Activated CD8-positive, alpha-beta T cell treated with anti-CD3 and anti-CD28 coated beads for 36 hours (primary cell): ENCODE data around the gene ACBD6. TPM values are rescaled to one million over a fixed set of nuclear protein-coding genes. Genes with fewer than 3 reads are reported as not detected.

Source experiments
- ATAC-seq: fragments of 200-7000 bp; cut with Tn5 transposase; one replicate; pipeline ENCODE4 v1.10.0; 2021; ENCODE audit warnings: mild to moderate bottlenecking, moderate library complexity
- CTCF ChIA-PET: fragments of 350-600 bp; sonication (Branson Sonifier 250); formaldehyde crosslinking; loops from one replicate; lab custom pipeline; 2021; ENCODE audit warnings: antibody characterized with exemption; lab: Charles Lee
- POLR2A ChIA-PET: fragments of 350-600 bp; sonication (Branson Sonifier 250); formaldehyde crosslinking; loops from one replicate; lab custom pipeline; 2021; ENCODE audit warnings: antibody characterized with exemption; lab: Charles Lee
- DNase-seq: peaks from one replicate; pipeline ENCODE4 v3.0.0-alpha.2; 2020
- H3K27ac Mint-ChIP-seq: one replicate; pipeline ENCODE4 v1.8.0; 2021; ENCODE audit warnings: mild to moderate bottlenecking, mixed read lengths
- H3K27me3 Mint-ChIP-seq: one replicate; pipeline ENCODE4 v1.8.0; 2021; ENCODE audit warnings: mixed read lengths
- H3K36me3 Mint-ChIP-seq: one replicate; pipeline ENCODE4 v1.8.0; 2021; ENCODE audit warnings: low read depth, mixed read lengths
- H3K4me1 Mint-ChIP-seq: one replicate; pipeline ENCODE4 v1.8.0; 2021; ENCODE audit warnings: low read depth, mixed read lengths
- H3K4me3 Mint-ChIP-seq: one replicate; pipeline ENCODE4 v1.8.0; 2021; ENCODE audit warnings: mild to moderate bottlenecking, moderate library complexity, mixed read lengths
- H3K9me3 Mint-ChIP-seq: one replicate; pipeline ENCODE4 v1.8.0; 2021; ENCODE audit warnings: mixed read lengths
- CTCF ChIP-seq: fragments of 200-600 bp; IDR thresholded peaks from one replicate; pipeline ENCODE4 v1.8.0; 2022; ENCODE audit warnings: antibody characterized with exemption, mild to moderate bottlenecking
- intact Hi-C: fragments of 100-400 bp; cut with micrococcal nuclease; formaldehyde crosslinking; loops from one replicate; pipeline ENCODE4 v1.10.0; 2022
- total RNA-seq, 2 experiments: library from RNA; stranded (reverse); gene quantifications; one replicate each; pipeline ENCODE4 v1.2.3, GENCODE V29; 2021

ACBD6 gene
- total RNA-seq, 2 experiments from 2014 or later: 41.3 to 45.0 TPM

DNA sequence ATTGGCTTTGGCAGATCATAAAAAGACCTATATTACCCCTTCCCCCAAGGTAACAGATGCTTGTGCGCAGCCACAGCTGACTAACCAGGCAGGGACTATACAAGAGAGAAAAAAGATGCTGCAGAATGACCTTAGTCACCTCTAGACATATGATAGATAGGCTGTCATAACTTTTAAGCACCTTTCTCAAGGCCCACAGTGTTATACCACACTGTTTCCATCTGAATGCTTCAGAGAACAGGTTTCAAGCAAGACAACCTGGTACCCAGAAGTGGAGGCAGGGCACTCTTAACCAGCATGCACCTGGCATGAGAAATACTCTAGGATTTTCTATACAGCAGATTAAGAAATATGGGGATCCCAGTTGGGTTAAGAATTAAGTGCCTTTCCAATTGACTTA is 43.6 kb upstream of the ACBD6 start:
- POLR2A ChIA-PET: no interaction called here
- no peak overlapping the region for H3K4me3 Mint-ChIP-seq
- TF ChIP-seq CTCF: no peak
- intact Hi-C loops: no loop called here
- no peak for DNase-seq
- H3K4me1 Mint-ChIP-seq: no peaks in the 10 kb centered on the region
- no peaks in the 10 kb centered on the region for H3K27me3 Mint-ChIP-seq
- no peak overlapping the region for H3K27ac Mint-ChIP-seq
- CTCF ChIA-PET: interaction anchor here (1.5 to 2.1 kb wide), 2 partner anchors 13 to 316 kb away, joined by 5 to 6 read pairs; no protein-coding TSS in a partner anchor
- no peak for ATAC-seq
- no peaks in the 10 kb centered on the region for H3K9me3 Mint-ChIP-seq
- no peaks in the 10 kb centered on the region for H3K36me3 Mint-ChIP-seq

GRCh38 chr1:180544050-180544449 is 41.7 kb upstream of the ACBD6 start:
- Mint-ChIP-seq H3K27ac (no peak overlapping the region), H3K4me3 (no peak overlapping the region), H3K36me3 (no peaks in the 10 kb centered on the region), H3K4me1 (no peaks in the 10 kb centered on the region), H3K9me3 (no peaks in the 10 kb centered on the region), H3K27me3 (no peaks in the 10 kb centered on the region)
- POLR2A ChIA-PET: no interaction called here
- no peak for DNase-seq
- CTCF ChIA-PET: no interaction called here
- TF ChIP-seq CTCF: no peak
- ATAC-seq: no peak
- intact Hi-C loops: no loop called here

DNA sequence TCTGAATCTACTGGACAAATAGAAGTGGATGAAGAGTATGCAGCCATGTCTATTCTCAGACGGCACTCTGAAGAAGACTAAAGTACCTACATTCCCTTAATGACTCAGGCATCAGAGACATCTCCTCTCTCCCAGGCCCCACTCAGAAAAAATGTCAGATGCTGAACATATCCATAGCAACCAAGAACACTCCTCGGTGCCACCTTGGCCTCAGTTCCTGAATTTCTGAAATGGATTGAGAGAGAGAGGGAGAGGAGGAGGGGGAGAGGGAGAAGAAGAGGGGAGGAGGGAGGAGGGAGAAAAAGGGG is 40.4 kb upstream of the ACBD6 start:
- Mint-ChIP-seq H3K36me3 (no peaks in the 10 kb centered on the region), H3K27me3 (no peaks in the 10 kb centered on the region), H3K4me3 (no peak overlapping the region), H3K27ac (no peak overlapping the region), H3K9me3 (no peaks in the 10 kb centered on the region), H3K4me1 (no peaks in the 10 kb centered on the region)
- ATAC-seq (no peak), DNase-seq (no peak)
- intact Hi-C loops: no loop called here
- CTCF ChIA-PET: interaction anchor here (1.0 kb wide), 1 partner anchor 728 kb away, joined by 3 read pairs; no protein-coding TSS in a partner anchor
- no peak for TF ChIP-seq CTCF
- POLR2A ChIA-PET: no interaction called here

- Mint-ChIP-seq H3K4me3 (no peak overlapping the region), H3K27me3 (no peaks in the 10 kb centered on the region), H3K27ac (no peak overlapping the region), H3K9me3 (no peaks in the 10 kb centered on the region), H3K4me1 (no peaks in the 10 kb centered on the region), H3K36me3 (no peaks in the 10 kb centered on the region)
- ChIA-PET POLR2A (no interaction called here), CTCF (interaction anchor here (1.0 kb wide), 1 partner anchor 727 kb away, joined by 3 read pairs; no protein-coding TSS in a partner anchor)
- ATAC-seq (no peak), DNase-seq (no peak)
- intact Hi-C loops: no loop called here
- no peak for TF ChIP-seq CTCF
These were observed 39.9 kb upstream of the ACBD6 start for GRCh38 chr1:180542113-180542837.

GRCh38 chr1:180540697-180541594 is 38.6 kb upstream of the ACBD6 start:
- Mint-ChIP-seq H3K36me3 (no peaks in the 10 kb centered on the region), H3K4me3 (no peak overlapping the region), H3K27me3 (peaks cover 2% of the 10 kb centered on the region), H3K27ac (no peak overlapping the region), H3K9me3 (no peaks in the 10 kb centered on the region), H3K4me1 (no peaks in the 10 kb centered on the region)
- ChIA-PET POLR2A (no interaction called here), CTCF (interaction anchor here (5.3 to 15.4 kb wide), 2 partner anchors 25 to 322 kb away, joined by 26 to 161 read pairs; no protein-coding TSS in a partner anchor)
- no peak for DNase-seq
- ATAC-seq: no peak
- no peak for TF ChIP-seq CTCF
- intact Hi-C loops: no loop called here
